ENCODE data around the gene FOLR2. TPM values are rescaled to one million over a fixed set of nuclear protein-coding genes. Genes with fewer than 3 reads are reported as not detected.
A peak's percentile ranks its signal among the peaks of the same experiment; 100 is the strongest.
"Not testable (repeated sequence)": the region's sequence is repeated elsewhere in the genome, so short reads cannot be mapped to it uniquely, and the experiment has no call there.

Gene FOLR2
- total RNA-seq, 1 donor from 2014 or later = 19.4 TPM

DNA sequence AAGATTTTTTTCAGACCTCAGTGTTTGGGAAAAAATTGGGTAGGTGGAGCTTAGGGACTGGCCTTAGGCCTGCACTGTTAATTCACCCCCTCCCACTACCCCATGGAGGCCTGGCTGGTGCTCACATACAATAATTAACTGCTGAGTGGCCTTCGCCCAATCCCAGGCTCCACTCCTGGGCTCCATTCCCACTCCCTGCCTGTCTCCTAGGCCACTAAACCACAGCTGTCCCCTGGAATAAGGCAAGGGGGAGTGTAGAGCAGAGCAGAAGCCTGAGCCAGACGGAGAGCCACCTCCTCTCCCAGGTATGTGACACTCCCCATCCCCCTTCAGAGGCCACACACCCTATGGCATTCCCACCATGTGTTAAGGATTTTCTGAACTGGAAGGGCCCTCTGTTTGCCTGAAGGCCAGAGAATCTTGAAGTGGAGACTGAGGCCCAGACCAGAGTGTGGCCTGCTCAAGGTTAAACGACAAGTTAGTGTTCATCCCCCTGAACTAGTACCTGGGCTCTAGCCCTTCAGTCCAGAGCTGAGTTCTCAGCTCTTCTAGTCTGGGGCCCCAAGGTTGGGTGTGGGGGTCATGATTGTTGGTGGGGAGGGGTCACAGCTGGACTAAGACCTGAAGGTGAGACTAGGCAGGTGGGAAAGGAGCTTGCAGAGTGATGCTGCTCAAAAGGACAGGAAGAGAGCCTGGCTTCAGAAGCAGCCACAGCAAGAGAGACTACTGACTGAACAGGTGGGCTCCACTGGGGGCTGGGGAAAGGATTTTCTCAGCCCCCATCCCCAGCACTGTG lies 26.9 kb upstream of the FOLR2 start:
- Histone ChIP-seq H3K4me1 (no peaks in the 10 kb centered on the region), H3K9me3 (no peaks in the 10 kb centered on the region), H3K4me3 (no peak overlapping the region), H3K27ac (no peak overlapping the region), H3K36me3 (no peaks in the 10 kb centered on the region), H3K27me3 (no peaks in the 10 kb centered on the region)
- TF ChIP-seq, protein P1, sequence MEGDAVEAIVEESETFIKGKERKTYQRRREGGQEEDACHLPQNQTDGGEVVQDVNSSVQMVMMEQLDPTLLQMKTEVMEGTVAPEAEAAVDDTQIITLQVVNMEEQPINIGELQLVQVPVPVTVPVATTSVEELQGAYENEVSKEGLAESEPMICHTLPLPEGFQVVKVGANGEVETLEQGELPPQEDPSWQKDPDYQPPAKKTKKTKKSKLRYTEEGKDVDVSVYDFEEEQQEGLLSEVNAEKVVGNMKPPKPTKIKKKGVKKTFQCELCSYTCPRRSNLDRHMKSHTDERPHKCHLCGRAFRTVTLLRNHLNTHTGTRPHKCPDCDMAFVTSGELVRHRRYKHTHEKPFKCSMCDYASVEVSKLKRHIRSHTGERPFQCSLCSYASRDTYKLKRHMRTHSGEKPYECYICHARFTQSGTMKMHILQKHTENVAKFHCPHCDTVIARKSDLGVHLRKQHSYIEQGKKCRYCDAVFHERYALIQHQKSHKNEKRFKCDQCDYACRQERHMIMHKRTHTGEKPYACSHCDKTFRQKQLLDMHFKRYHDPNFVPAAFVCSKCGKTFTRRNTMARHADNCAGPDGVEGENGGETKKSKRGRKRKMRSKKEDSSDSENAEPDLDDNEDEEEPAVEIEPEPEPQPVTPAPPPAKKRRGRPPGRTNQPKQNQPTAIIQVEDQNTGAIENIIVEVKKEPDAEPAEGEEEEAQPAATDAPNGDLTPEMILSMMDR (IDR thresholded peaks at IDR 0.05) = no peak
- no peak for TF ChIP-seq POLR2A (IDR thresholded peaks at IDR 0.05)
- TF ChIP-seq POLR2AphosphoS5 (IDR thresholded peaks at IDR 0.05; ENCODE audit: insufficient read depth in 1 of 2, low read depth in 1 of 2) = no peak
- no peak for DNase-seq (ENCODE audit: extremely low spot score in 2 of 2)
- intact Hi-C loops (cut with DNase I) = loop anchor here (5.0 kb wide), 1 partner anchor 1878 kb away; no protein-coding TSS in a partner anchor

DNA sequence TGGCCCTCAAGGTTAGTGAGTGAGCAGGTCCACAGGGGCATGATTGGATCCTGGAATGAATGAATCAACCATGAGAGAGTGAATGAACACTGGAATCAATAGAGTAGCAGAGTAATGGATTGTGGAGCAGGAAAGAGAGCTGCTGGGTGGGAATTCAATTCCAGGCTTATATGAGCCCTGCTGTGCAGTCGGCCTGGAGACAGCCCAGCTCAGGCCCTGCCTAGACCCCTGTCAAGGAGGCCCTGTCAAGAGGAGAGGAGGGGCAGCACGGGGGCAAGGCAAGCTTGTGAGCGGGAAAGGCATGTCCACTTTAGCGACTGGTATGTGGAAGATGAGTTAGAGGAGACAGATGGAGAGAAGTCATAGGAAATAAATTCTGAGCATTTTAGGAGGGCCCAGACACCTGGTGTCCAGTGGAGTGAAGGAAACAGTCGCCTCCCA lies 25.9 kb upstream of the FOLR2 start:
- Histone ChIP-seq H3K4me3 (no peak overlapping the region), H3K4me1 (no peaks in the 10 kb centered on the region), H3K27ac (no peak overlapping the region), H3K9me3 (no peaks in the 10 kb centered on the region), H3K27me3 (no peaks in the 10 kb centered on the region), H3K36me3 (no peaks in the 10 kb centered on the region)
- intact Hi-C loops (cut with DNase I) = loop anchor here (5.0 kb wide), 1 partner anchor 1877 kb away; no protein-coding TSS in a partner anchor
- TF ChIP-seq, protein P1 (IDR thresholded peaks at IDR 0.05) = no peak
- TF ChIP-seq POLR2AphosphoS5 (IDR thresholded peaks at IDR 0.05; ENCODE audit: insufficient read depth in 1 of 2, low read depth in 1 of 2) (no peak), POLR2A (IDR thresholded peaks at IDR 0.05) (no peak)
- no peak for DNase-seq (ENCODE audit: extremely low spot score in 2 of 2)

DNA sequence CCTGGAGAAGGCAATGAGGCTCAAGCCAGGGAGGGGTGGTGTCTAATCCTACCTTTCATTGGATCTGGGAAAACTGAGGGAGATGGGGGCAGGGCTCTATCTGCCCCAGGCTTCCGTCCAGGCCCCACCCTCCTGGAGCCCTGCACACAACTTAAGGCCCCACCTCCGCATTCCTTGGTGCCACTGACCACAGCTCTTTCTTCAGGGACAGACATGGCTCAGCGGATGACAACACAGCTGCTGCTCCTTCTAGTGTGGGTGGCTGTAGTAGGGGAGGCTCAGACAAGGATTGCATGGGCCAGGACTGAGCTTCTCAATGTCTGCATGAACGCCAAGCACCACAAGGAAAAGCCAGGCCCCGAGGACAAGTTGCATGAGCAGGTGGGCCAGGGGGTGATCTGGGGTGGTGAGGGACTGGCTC lies 24.6 kb upstream of the FOLR2 start, which contains the start of gene FOLR1:
FOLR1 (plus strand) TSS at position 180 of the 421 bp plus-strand sequence; CDS start at position 214, 34 bp downstream.
- no peaks in the 10 kb centered on the region for H3K27me3 ChIP-seq
- no peaks in the 10 kb centered on the region for H3K9me3 ChIP-seq
- H3K27ac ChIP-seq = no peak within 1 kb of the TSS
- no peak for DNase-seq (ENCODE audit: extremely low spot score in 2 of 2)
- intact Hi-C loops (cut with DNase I) = loop anchor here (5.0 kb wide), 1 partner anchor 1875 kb away; no protein-coding TSS in a partner anchor
- TF ChIP-seq, protein P1 (IDR thresholded peaks at IDR 0.05) = no peak
- no peak for TF ChIP-seq POLR2AphosphoS5 (IDR thresholded peaks at IDR 0.05; ENCODE audit: insufficient read depth in 1 of 2, low read depth in 1 of 2)
- TF ChIP-seq POLR2A (IDR thresholded peaks at IDR 0.05) = no peak
- no peak within 1 kb of the TSS for H3K4me3 ChIP-seq
- H3K36me3 ChIP-seq = no peaks in the 10 kb centered on the region
- H3K4me1 ChIP-seq = no peaks in the 10 kb centered on the region

DNA sequence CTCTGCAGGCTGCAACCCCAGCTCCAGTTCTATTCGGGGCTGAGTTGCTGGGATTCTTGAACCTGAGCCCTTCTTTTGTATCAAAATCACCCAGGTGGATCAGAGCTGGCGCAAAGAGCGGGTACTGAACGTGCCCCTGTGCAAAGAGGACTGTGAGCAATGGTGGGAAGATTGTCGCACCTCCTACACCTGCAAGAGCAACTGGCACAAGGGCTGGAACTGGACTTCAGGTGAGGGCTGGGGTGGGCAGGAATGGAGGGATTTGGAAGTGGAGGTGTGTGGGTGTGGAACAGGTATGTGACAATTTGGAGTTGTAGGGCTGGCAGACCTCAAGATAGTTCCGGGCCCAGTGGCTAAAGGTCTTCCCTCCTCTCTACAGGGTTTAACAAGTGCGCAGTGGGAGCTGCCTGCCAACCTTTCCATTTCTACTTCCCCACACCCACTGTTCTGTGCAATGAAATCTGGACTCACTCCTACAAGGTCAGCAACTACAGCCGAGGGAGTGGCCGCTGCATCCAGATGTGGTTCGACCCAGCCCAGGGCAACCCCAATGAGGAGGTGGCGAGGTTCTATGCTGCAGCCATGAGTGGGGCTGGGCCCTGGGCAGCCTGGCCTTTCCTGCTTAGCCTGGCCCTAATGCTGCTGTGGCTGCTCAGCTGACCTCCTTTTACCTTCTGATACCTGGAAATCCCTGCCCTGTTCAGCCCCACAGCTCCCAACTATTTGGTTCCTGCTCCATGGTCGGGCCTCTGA lies 20.9 kb upstream of the FOLR2 start:
- H3K9me3 ChIP-seq = no peaks in the 10 kb centered on the region
- no peak overlapping the region for H3K27ac ChIP-seq
- intact Hi-C loops (cut with DNase I) = no loop called here
- no peaks in the 10 kb centered on the region for H3K27me3 ChIP-seq
- TF ChIP-seq, protein P1 (IDR thresholded peaks at IDR 0.05) = no peak
- TF ChIP-seq POLR2AphosphoS5 (IDR thresholded peaks at IDR 0.05; ENCODE audit: insufficient read depth in 1 of 2, low read depth in 1 of 2) (no peak), POLR2A (IDR thresholded peaks at IDR 0.05) (no peak)
- peak in 1 of 2 donors; percentile 74 for DNase-seq (ENCODE audit: extremely low spot score in 2 of 2)
- no peaks in the 10 kb centered on the region for H3K36me3 ChIP-seq
- no peak overlapping the region for H3K4me3 ChIP-seq
- H3K4me1 ChIP-seq = no peaks in the 10 kb centered on the region

DNA sequence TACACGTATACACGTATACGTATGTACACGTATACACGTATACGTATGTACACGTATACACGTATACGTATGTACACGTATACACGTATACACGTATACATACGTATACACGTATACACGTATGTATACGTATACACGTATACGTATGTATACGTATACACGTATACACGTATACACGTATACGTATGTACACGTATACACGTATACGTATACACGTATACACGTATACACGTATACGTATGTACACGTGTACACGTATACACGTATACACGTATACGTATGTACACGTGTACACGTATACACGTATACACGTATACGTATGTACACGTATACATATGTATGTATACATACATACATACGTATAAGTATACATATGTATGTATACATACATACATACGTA lies 15.1 kb upstream of the FOLR2 start:
- H3K27me3 ChIP-seq; H3K27ac ChIP-seq; H3K36me3 ChIP-seq; DNase-seq (ENCODE audit: extremely low spot score in 2 of 2); H3K4me1 ChIP-seq; H3K4me3 ChIP-seq; H3K9me3 ChIP-seq; intact Hi-C loops (cut with DNase I): not testable (repeated sequence)
